Ovary (tissue), 9 donors: ENCODE measurements around the gene PHKG1. TPM values are rescaled to one million over a fixed set of nuclear protein-coding genes. Genes with fewer than 3 reads are reported as not detected.
"Not testable (repeated sequence)": the region's sequence is repeated elsewhere in the genome, so short reads cannot be mapped to it uniquely, and the experiment has no call there.

ENCODE experiments used
- DNase-seq, 5 donors: peaks; one replicate each; pipeline ENCODE4 v3.0.0-alpha.2; 2019 to 2020
- H3K27ac ChIP-seq, 2 donors: fragments of 200-600 bp; one replicate each; pipeline versions ENCODE4 v1.5.1 to v1.8.0; 2019 to 2022
- H3K27me3 ChIP-seq: fragments of 200-600 bp; one replicate; pipeline ENCODE4 v1.8.0; 2022
- H3K36me3 ChIP-seq: fragments of 200-600 bp; sonication (generic); one replicate; pipeline ENCODE4 v1.5.1; 2019
- H3K4me1 ChIP-seq: one replicate; pipeline ENCODE4 v1.8.1; 2013; ENCODE audit warnings: mild to moderate bottlenecking, moderate library complexity; ENCODE audit not compliant: insufficient read depth
- H3K4me3 ChIP-seq: fragments of 200-600 bp; sonication (generic); one replicate; pipeline ENCODE4 v1.5.1; 2017
- H3K9me3 ChIP-seq, 2 donors: fragments of 200-600 bp in 1 of 2; sonication (generic) in 1 of 2; one replicate each; pipeline versions ENCODE4 v1.5.1 to v1.8.1; 2013 to 2019; ENCODE audit warnings: mild to moderate bottlenecking in 1 of 2, moderate library complexity in 1 of 2
- CTCF ChIP-seq, 3 donors: fragments of 450-650 bp in 2 of 3; fragments of 200-600 bp in 1 of 3; IDR thresholded peaks; one replicate each; pipeline versions ENCODE4 v1.5.1 to v1.8.0; 2016 to 2022; ENCODE audit warnings: antibody characterized with exemption in 3 of 3, mild to moderate bottlenecking in 1 of 3
- EP300 ChIP-seq: sonication (generic); formaldehyde crosslinking; IDR thresholded peaks from one replicate; pipeline ENCODE4 v1.6.1; 2017; ENCODE audit warnings: antibody characterized with exemption
- POLR2A ChIP-seq: fragments of 450-650 bp; IDR thresholded peaks from one replicate; pipeline ENCODE4 v1.6.1; 2017; ENCODE audit warnings: antibody characterized with exemption, mild to moderate bottlenecking, moderate library complexity
- WGBS, 3 donors: extraction: QIAGEN DNeasy Blood & Tissue Kit in 1 of 3; methylation state at CpG; one replicate each; pipeline versions ENCODE4 v1.1.5 to v1.1.7; 2013 to 2017; 5-methylcytosine and 5-hydroxymethylcytosine counted together
- intact Hi-C, 4 donors: fragments of 100-400 bp; cut with DNase I; formaldehyde crosslinking; loops; one replicate each; pipeline versions ENCODE4 v1.11.0 to v1.15.1; 2022 to 2023
- polyA plus RNA-seq, 2 donors: library from polyadenylated mRNA; stranded (reverse); fragments of 200-250 nt in 1 of 2; fragments of 350-450 nt in 1 of 2; fragmentation: Illumina TruSeq in 1 of 2; extraction: RNeasy Lipid Tissue Mini Kit (QIAGEN cat#74804) in 1 of 2; gene quantifications; one replicate each; pipeline ENCODE4 v1.2.3, GENCODE V29; 2013 to 2014
- total RNA-seq, 7 donors: library from RNA; depleted of rRNA in 2 of 7; stranded (reverse); fragments of >200 nt in 2 of 7; fragmentation: NEBNext Ultra II Directional in 3 of 7; extraction: Animal tissue kit (Norgen Biotek cat#: 25700) in 3 of 7; gene quantifications; one replicate each; pipeline versions ENCODE4 v1.1.0 to v1.2.4, GENCODE V29; 2016 to 2023
- donor health status: DM: no; HTN: no; CAD: no; lungs with moderate emphysema.
- donor health status: DM: no; HTN: no; CAD: no.
- donor health status: Bipolar disorder and iron deficiency.
- donor health status: DM: yes; HTN: yes; CAD: no.
- donor health status: DM: no; HTN: no; CAD: no.
- donor health status: DM: yes; HTN: yes; CAD: no.

Gene PHKG1
- total and polyA plus RNA-seq, 9 donors, result 0.97 to 2.3 (median 1.1) TPM

GRCh38 chr7:56124981-56125380, 32.2 kb upstream of the PHKG1 start:
- Histone ChIP-seq H3K9me3 (no peaks in the 10 kb centered on the region), H3K4me3 (no peak overlapping the region), H3K36me3 (no peaks in the 10 kb centered on the region), H3K4me1 (no peaks in the 10 kb centered on the region), H3K27ac (no peak overlapping the region), H3K27me3 (no peaks in the 10 kb centered on the region)
- no peak for DNase-seq
- no peak for TF ChIP-seq POLR2A
- TF ChIP-seq CTCF (IDR thresholded peaks at IDR 0.05), result no peak
- no peak for TF ChIP-seq EP300
- intact Hi-C loops, result no loop called here
- 58 to 71% (median 63%) methylated on average over 6 of the region's 6 CpGs for WGBS, 3 donors

GRCh38 chr7:56121440-56121839, 28.7 kb upstream of the PHKG1 start:
- DNase-seq, result no peak
- 83 to 90% (median 84%) methylated on average over 6 of the region's 6 CpGs for WGBS, 3 donors

GRCh38 chr7:56115852-56116538, 23.2 kb upstream of the PHKG1 start, which contains the start of gene NUPR2:
Gene NUPR2 (minus strand): TSS chr7:56116417. CDS start chr7:56116314, 103 bp downstream.
- Histone ChIP-seq H3K4me1 (peaks cover 3% of the 10 kb centered on the region), H3K27me3 (no peaks in the 10 kb centered on the region), H3K9me3 (no peaks in the 10 kb centered on the region), H3K27ac (no peak within 1 kb of the TSS), H3K36me3 (no peaks in the 10 kb centered on the region), H3K4me3 (no peak within 1 kb of the TSS)
- DNase-seq, result no peak
- intact Hi-C loops, result no loop called here
- 3 to 4% (median 4%) methylated on average over 48 to 65 of the region's 65 CpGs for WGBS, 3 donors
- TF ChIP-seq EP300 (no peak), CTCF (IDR thresholded peaks at IDR 0.05) (no peak), POLR2A (no peak)

More at GRCh38 chr7:56121440-56121839, 28.7 kb upstream of the PHKG1 start:
- Histone ChIP-seq H3K27ac (no peak overlapping the region), H3K4me1 (no peaks in the 10 kb centered on the region), H3K9me3 (no peaks in the 10 kb centered on the region), H3K4me3 (no peak overlapping the region), H3K36me3 (no peaks in the 10 kb centered on the region), H3K27me3 (no peaks in the 10 kb centered on the region)
- TF ChIP-seq CTCF (IDR thresholded peaks at IDR 0.05) (no peak), EP300 (no peak), POLR2A (no peak)
- intact Hi-C loops, result no loop called here

GRCh38 chr7:56112244-56112643, 19.5 kb upstream of the PHKG1 start:
- DNase-seq, intact Hi-C loops: not testable (repeated sequence)
- 76 to 83% (median 76%) methylated on average over 3 of the region's 3 CpGs for WGBS, 3 donors

GRCh38 chr7:56110611-56111010, 17.9 kb upstream of the PHKG1 start:
- Histone ChIP-seq H3K4me1 (no peaks in the 10 kb centered on the region), H3K27me3 (no peaks in the 10 kb centered on the region), H3K36me3 (no peaks in the 10 kb centered on the region), H3K4me3 (no peak overlapping the region), H3K9me3 (no peaks in the 10 kb centered on the region), H3K27ac (no peak overlapping the region)
- TF ChIP-seq CTCF (IDR thresholded peaks at IDR 0.05), result no peak
- TF ChIP-seq POLR2A, result no peak
- TF ChIP-seq EP300, result no peak
- intact Hi-C loops, result no loop called here
- no peak for DNase-seq
- WGBS, 3 donors, result 66 to 82% (median 78%) methylated on average over 1 of the region's 1 CpG

More at GRCh38 chr7:56112244-56112643, 19.5 kb upstream of the PHKG1 start:
- not testable (repeated sequence) for H3K4me1 ChIP-seq, H3K4me3 ChIP-seq, H3K27me3 ChIP-seq, H3K36me3 ChIP-seq, H3K27ac ChIP-seq, H3K9me3 ChIP-seq
